OCI-LY7 (cell line): ENCODE data around the gene RMI2.

Experiments used
- EZH2phosphoT487 ChIP-seq: fragments of 200-600 bp; sonication (generic); IDR thresholded peaks from 2 replicates; pipeline ENCODE4 v1.6.1; 2018; ENCODE audit warnings: low read depth, borderline replicate concordance, mild to moderate bottlenecking, mixed run types, antibody characterized with exemption, low read length, moderate library complexity, mixed read lengths
- TF ChIP-seq, protein P1 (sequence below): fragments of 200-600 bp; sonication (generic); conservative IDR thresholded peaks from 2 replicates; pipeline ENCODE4 v1.5.1; 2014; ENCODE audit warnings: mild to moderate bottlenecking, antibody characterized with exemption, low read length, moderate library complexity, mixed read lengths

DNA sequence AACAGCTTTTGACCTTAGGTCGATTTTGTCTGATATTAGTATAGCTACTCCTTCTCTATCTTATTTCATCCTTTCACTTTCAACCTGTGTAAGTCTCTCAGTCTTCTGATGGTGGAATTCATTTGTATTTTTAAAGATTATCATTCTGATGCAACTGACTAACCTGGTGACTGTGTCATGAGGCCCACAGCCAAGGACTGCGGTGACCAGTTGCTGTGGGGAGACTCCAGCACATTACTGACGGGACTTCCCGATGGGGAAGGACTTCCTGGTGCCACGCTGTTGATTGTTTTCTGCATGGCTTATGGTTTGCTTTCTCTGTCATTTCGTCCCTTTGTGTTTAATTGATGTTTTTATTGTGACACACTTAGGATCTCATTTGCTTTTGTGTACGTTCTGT lies 34.2 kb downstream of the RMI2 start:
- TF ChIP-seq, protein P1, sequence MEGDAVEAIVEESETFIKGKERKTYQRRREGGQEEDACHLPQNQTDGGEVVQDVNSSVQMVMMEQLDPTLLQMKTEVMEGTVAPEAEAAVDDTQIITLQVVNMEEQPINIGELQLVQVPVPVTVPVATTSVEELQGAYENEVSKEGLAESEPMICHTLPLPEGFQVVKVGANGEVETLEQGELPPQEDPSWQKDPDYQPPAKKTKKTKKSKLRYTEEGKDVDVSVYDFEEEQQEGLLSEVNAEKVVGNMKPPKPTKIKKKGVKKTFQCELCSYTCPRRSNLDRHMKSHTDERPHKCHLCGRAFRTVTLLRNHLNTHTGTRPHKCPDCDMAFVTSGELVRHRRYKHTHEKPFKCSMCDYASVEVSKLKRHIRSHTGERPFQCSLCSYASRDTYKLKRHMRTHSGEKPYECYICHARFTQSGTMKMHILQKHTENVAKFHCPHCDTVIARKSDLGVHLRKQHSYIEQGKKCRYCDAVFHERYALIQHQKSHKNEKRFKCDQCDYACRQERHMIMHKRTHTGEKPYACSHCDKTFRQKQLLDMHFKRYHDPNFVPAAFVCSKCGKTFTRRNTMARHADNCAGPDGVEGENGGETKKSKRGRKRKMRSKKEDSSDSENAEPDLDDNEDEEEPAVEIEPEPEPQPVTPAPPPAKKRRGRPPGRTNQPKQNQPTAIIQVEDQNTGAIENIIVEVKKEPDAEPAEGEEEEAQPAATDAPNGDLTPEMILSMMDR, result no peak
- TF ChIP-seq EZH2phosphoT487, result no peak
